Keratinocyte (primary cell): ENCODE data around the gene SELENON. TPM values are rescaled to one million over a fixed set of nuclear protein-coding genes. Genes with fewer than 3 reads are reported as not detected.

Source experiments
- DNase-seq: peaks from one replicate; pipeline ENCODE4 v3.0.0-alpha.2; 2011; ENCODE audit warnings: low read depth, missing footprints, low spot score
- FAIRE-seq: peaks from 2 replicates; lab custom pipeline; 2011; peaks lifted over from hg19 to GRCh38; lab: Jason Lieb, UNC
- H2AFZ ChIP-seq: 2 replicates; pipeline ENCODE4 v1.6.0; 2012; ENCODE audit warnings: low read length, control low read depth, inconsistent platforms; ENCODE audit not compliant: control insufficient read depth
- H3K27ac ChIP-seq: 2 replicates; pipeline ENCODE4 v1.5.1; 2011; ENCODE audit warnings: low read length; ENCODE audit not compliant: control insufficient read depth, insufficient read depth
- H3K27me3 ChIP-seq: 3 replicates; pipeline ENCODE4 v1.6.0; 2011; ENCODE audit warnings: low read length; ENCODE audit not compliant: control insufficient read depth, insufficient read depth; ENCODE audit errors: extremely low read depth
- H3K36me3 ChIP-seq, 2 experiments: 2 replicates in 1 of 2; 3 replicates in 1 of 2; pipeline ENCODE4 v1.5.1; 2011; ENCODE audit warnings: low read length in 2 of 2, mild to moderate bottlenecking in 1 of 2; ENCODE audit not compliant: control insufficient read depth in 2 of 2, insufficient read depth in 2 of 2; ENCODE audit errors: extremely low read depth in 1 of 2
- H3K4me1 ChIP-seq: 3 replicates; pipeline ENCODE4 v1.5.1; 2011; ENCODE audit warnings: low read length; ENCODE audit not compliant: control insufficient read depth, insufficient read depth; ENCODE audit errors: extremely low read depth
- H3K4me2 ChIP-seq: 3 replicates; pipeline ENCODE4 v1.6.0; 2011; ENCODE audit warnings: low read depth, low read length; ENCODE audit not compliant: control insufficient read depth, insufficient read depth; ENCODE audit errors: extremely low read depth
- H3K4me3 ChIP-seq, 3 experiments: fragments of 200-600 bp in 1 of 3; sonication (generic) in 1 of 3; 2 replicates in 2 of 3; 3 replicates in 1 of 3; pipeline ENCODE4 v1.5.1; 2011 to 2016; ENCODE audit warnings: low read length in 3 of 3, mild to moderate bottlenecking in 3 of 3, control low read depth in 2 of 3, inconsistent platforms in 1 of 3, low read depth in 1 of 3, mixed read lengths in 1 of 3, mixed run types in 1 of 3, moderate library complexity in 1 of 3; ENCODE audit not compliant: control insufficient read depth in 2 of 3, insufficient read depth in 2 of 3; ENCODE audit errors: extremely low read depth in 1 of 3
- H3K79me2 ChIP-seq: 2 replicates; pipeline ENCODE4 v1.6.0; 2012; ENCODE audit warnings: low read length; ENCODE audit not compliant: control insufficient read depth, insufficient read depth
- H3K9ac ChIP-seq: 3 replicates; pipeline ENCODE4 v1.6.0; 2011; ENCODE audit warnings: low read length; ENCODE audit not compliant: control insufficient read depth, insufficient read depth; ENCODE audit errors: extremely low read depth
- H3K9me1 ChIP-seq: 3 replicates; pipeline ENCODE4 v1.6.0; 2011; ENCODE audit warnings: low read length; ENCODE audit not compliant: control insufficient read depth, insufficient read depth; ENCODE audit errors: extremely low read depth
- H3K9me3 ChIP-seq: 2 replicates; pipeline ENCODE4 v1.5.1; 2012; ENCODE audit warnings: low read depth, low read length; ENCODE audit not compliant: control insufficient read depth
- H4K20me1 ChIP-seq: 3 replicates; pipeline ENCODE4 v1.6.0; 2011; ENCODE audit warnings: low read length; ENCODE audit not compliant: control insufficient read depth, insufficient read depth; ENCODE audit errors: extremely low read depth
- EZH2 ChIP-seq: IDR thresholded peaks from one replicate; pipeline ENCODE4 v1.6.1; 2012; ENCODE audit warnings: inconsistent platforms, mild to moderate bottlenecking, low read length, moderate library complexity
- dilution Hi-C: fragments of 300-500 bp; cut with MboI; formaldehyde crosslinking; loops from one replicate; pipeline ENCODE4 v1.7.0; 2020; ENCODE audit warnings: low sequenced_read_pairs; ENCODE audit not compliant: extremely low pct_ligation_motif_present
- polyA plus RNA-seq, 5 experiments: library from polyadenylated mRNA; depleted of rRNA in 3 of 5; stranded (reverse) in 3 of 5; stranded (forward) in 1 of 5; unstranded in 1 of 5; fragments of >200 nt; gene quantifications; 1 replicate in 1 of 5; 2 replicates in 3 of 5; 3 replicates in 1 of 5; pipeline versions ENCODE4 v1.2.1 to v1.2.3, GENCODE V29; 2011 to 2012; ENCODE audit warnings: missing spikeins in 2 of 5, low read depth in 1 of 5, low replicate concordance in 1 of 5
- TF ChIP-seq, protein P1 (sequence below), 3 experiments: IDR thresholded peaks in 1 of 3; conservative IDR thresholded peaks in 1 of 3; optimal IDR thresholded peaks in 1 of 3; 2 replicates in 2 of 3; 3 replicates in 1 of 3; pipeline versions ENCODE3 to v1.5.1; 2011; ENCODE audit warnings: low read length in 3 of 3, mild to moderate bottlenecking in 3 of 3, moderate library complexity in 2 of 3, control low read depth in 1 of 3, inconsistent platforms in 1 of 3; ENCODE audit not compliant: insufficient read depth in 2 of 3; ENCODE audit errors: extremely low read depth in 1 of 3

SELENON gene
- polyA plus RNA-seq, 1 donor (not counting 4 experiments of a cell fraction or from before 2014, with no cell fraction given), result 15.4 TPM

DNA sequence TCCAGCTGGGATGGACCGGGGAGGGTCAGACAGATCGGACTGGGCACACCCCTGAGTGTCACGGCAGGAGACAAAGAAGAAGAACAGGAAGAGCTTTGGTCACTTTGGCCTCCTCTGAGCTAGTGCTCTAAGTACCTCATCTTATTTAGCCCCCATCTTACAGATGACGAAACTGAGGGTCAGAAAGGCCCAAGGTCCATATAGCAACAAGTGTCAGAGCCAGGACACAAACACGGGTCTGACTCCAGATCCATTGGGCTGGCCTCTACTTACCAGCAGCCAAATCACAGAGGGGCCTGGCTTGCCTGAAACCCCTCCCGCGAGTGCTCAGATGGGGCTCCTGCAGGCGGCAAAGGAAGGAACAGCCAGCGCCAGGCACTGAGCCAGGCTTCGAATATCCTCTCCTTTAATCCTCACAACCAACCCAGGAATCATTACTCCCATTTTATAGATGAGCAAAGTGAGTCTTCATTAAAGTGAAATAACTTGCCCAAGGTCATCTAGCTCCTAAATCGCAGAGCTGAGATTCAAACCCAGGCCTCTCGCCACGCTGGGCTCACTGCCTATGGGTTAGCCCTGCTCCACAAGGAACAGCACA, 25.7 kb upstream of the SELENON start:
- Histone ChIP-seq H3K4me2 (no peak overlapping the region), H3K9ac (no peak overlapping the region), H3K4me1 (no peaks in the 10 kb centered on the region), H3K9me3 (no peaks in the 10 kb centered on the region), H2AFZ (no peak overlapping the region), H3K27me3 (peaks cover 16% of the 10 kb centered on the region), H3K4me3 (no peak overlapping the region), H3K27ac (no peak overlapping the region), H3K36me3 (no peaks in the 10 kb centered on the region), H3K79me2 (no peaks in the 10 kb centered on the region), H4K20me1 (no peaks in the 10 kb centered on the region), H3K9me1 (no peaks in the 10 kb centered on the region)
- DNase-seq, result no peak
- no peak for TF ChIP-seq EZH2
- TF ChIP-seq, protein P1, sequence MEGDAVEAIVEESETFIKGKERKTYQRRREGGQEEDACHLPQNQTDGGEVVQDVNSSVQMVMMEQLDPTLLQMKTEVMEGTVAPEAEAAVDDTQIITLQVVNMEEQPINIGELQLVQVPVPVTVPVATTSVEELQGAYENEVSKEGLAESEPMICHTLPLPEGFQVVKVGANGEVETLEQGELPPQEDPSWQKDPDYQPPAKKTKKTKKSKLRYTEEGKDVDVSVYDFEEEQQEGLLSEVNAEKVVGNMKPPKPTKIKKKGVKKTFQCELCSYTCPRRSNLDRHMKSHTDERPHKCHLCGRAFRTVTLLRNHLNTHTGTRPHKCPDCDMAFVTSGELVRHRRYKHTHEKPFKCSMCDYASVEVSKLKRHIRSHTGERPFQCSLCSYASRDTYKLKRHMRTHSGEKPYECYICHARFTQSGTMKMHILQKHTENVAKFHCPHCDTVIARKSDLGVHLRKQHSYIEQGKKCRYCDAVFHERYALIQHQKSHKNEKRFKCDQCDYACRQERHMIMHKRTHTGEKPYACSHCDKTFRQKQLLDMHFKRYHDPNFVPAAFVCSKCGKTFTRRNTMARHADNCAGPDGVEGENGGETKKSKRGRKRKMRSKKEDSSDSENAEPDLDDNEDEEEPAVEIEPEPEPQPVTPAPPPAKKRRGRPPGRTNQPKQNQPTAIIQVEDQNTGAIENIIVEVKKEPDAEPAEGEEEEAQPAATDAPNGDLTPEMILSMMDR (optimal IDR thresholded peaks at IDR 0.05 in 1 of 3, IDR thresholded peaks at IDR 0.05 in 1 of 3, conservative IDR thresholded peaks at IDR 0.05 in 1 of 3; ENCODE audit: extremely low read depth in 1 of 3, insufficient read depth in 2 of 3, low read length in 3 of 3), result no peak
- FAIRE-seq, result no peak
- dilution Hi-C loops, result no loop called here

DNA sequence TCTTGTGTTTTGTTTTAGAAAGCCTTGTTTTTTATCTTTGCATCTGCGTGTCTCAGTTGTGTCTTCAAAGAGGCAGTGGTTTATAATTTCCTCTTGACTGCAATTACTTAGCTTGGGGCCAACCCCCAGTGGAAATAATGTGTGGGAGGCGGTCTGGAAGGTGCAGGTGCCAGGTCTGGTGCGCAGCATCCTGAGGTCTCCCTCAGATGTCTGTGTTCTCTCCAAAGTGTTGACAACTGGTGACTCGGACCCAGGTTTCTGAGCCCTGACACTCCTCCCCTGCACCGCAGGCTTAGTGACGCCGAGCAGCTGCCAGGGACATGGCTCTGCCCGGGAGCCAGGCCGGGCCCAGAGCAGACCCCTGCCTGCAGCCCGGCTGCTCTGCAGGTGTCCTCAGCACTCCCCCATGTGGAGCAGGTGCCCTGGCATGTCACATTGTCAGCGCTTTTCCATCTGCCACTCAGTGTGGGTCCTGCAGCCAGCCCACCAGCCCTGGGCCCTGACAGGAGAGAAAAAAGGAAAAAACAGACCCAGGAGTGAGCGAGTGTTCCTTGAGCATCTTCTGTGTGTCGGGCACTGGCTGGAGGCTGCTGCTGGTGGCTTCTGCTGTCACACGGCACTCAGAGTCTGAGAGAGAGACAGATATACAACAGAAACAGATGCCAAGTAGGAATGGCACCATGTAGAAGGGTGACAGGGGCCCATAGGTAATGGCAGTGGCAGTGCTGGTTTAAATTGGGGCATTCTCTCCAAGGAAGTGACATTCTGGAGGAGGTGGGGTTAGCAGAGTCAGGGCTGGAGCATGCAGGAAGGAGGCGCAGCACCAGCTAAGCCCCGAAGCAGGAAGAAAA, 24.8 kb upstream of the SELENON start:
- no peak overlapping the region for H3K27ac ChIP-seq
- dilution Hi-C loops, result no loop called here

More for the DNA sequence above, 24.8 kb upstream of the SELENON start:
- Histone ChIP-seq H3K9ac (no peak overlapping the region), H3K27me3 (peaks cover 8% of the 10 kb centered on the region), H3K9me3 (no peaks in the 10 kb centered on the region), H4K20me1 (no peaks in the 10 kb centered on the region), H3K36me3 (no peaks in the 10 kb centered on the region), H3K79me2 (no peaks in the 10 kb centered on the region), H3K4me3 (no peak overlapping the region), H3K9me1 (no peaks in the 10 kb centered on the region), H3K4me2 (no peak overlapping the region), H2AFZ (no peak overlapping the region), H3K4me1 (no peaks in the 10 kb centered on the region)
- TF ChIP-seq, protein P1 (optimal IDR thresholded peaks at IDR 0.05 in 1 of 3, IDR thresholded peaks at IDR 0.05 in 1 of 3, conservative IDR thresholded peaks at IDR 0.05 in 1 of 3; ENCODE audit: extremely low read depth in 1 of 3, insufficient read depth in 2 of 3, low read length in 3 of 3), result no peak
- TF ChIP-seq EZH2, result no peak
- DNase-seq (no peak), FAIRE-seq (no peak)
